GM10266 (cell line): ENCODE data around the gene DENND10.
"Not testable (repeated sequence)": the region's sequence is repeated elsewhere in the genome, so short reads cannot be mapped to it uniquely, and the experiment has no call there.

Source experiments
- DNase-seq: peaks from one replicate; pipeline ENCODE4 v3.0.0; 2012; ENCODE audit errors: extremely low spot score
- CTCF ChIP-seq: IDR thresholded peaks from 2 replicates; pipeline ENCODE4 v1.5.1; 2012; ENCODE audit warnings: mild to moderate bottlenecking, low read depth; ENCODE audit not compliant: control insufficient read depth, insufficient read depth; ENCODE audit errors: missing control alignments

Gene DENND10

DNA sequence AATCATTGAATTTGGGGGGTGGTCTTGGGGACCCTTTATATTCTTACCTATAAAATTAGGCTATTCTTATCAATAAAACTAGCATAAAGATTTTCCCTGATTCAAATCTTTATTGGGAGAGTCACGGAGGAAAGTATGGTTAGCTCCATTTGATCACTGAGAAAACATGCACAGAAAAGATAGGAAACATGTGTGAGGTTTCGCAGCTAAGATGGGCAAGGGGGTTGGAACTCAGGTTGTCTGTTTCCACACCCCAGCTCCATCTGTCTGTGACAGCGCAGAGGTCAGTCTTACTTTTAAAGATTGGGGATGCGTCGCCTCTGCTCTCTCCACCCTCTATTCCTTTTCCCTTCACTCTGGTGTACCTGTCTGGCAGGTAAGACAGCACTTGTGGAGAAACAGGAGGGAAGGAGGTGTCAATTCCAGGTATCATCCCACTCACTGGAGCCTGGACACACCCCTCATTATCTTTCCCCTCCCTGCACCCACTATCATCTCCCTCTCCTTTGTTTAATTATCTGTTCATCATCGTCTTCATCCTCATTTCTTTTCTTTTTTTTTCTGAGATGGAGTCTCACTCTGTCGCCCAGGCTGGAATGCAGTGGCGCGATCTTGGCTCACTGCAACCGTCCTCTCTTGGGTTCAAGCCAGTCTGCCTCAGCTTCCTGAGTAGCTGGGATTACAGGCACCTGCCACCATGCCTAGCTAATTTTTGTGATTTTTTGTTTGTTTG, 2.4 kb upstream of the DENND10 start:
- DNase-seq = no peak
- TF ChIP-seq CTCF = no peak

DNA sequence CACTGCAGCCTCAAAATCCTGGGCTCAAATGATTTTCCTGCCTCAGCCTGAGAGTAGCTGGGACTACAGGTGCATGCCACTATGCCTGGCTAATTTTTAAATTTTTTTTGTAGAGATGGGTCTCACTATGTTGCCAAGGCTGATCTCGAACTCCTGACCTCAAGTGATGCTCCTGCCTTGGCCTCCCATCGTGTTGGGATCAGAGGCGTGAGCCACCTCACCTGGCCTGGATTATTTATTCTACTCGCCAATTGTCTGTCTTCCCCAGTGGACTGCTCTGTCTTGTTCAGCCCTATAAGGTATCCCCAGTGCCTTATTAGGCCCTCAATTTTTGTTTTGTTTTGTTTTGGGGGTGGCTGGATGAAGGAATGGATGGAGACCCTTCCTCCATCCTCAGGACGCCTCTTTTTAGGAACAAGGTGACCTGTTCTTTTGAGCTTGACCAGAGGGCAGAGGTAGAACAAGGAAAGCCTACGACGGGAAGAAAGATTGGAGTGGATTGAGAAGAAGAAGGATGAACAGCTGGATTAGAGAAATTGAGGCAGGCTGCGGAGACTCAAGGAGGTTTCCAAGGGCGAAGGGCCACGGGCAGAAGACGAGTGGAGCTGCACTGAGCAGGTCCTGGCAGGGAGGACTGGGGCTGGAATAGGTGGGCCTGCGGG, 541 bp upstream of the DENND10 start:
- no peak for TF ChIP-seq CTCF
- DNase-seq = no peak

DNA sequence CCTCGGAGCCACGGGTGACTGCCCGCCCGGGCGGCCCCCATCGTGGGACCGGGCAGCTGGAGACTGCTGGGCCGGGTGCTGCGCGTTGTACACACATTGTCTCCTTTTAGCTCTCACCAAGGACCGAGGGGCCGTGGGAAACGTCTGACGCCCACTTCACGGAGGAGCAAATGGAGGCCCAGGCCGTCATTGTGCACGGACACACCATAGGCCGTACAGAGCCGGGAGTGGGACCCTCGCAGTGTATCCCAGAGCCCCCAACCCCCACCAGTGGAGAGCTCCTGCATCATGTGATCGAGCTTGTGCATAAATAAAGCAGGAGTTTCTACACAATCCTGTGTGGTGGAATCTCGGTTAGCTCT, 722 bp downstream of the DENND10 start:
- TF ChIP-seq CTCF = no peak

DNA sequence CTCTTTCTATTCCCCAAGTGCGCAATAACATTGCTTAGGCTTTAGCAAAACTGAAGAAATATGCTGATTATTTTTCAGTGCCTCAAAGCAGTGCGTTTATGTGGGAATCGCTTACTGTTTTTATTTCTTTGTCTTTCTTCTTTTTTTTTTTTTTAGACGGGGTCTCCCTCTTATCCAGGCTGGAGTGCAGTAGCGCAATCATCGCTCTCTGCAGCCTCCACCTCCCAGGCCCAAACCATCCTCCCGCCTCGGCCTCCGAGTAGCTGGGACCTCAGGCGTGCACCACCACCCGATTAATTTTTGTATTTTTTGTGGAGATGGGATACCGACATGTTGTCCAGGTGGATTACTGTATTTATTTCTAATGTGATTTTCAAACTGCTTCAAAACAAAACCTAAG, 1.2 kb downstream of the DENND10 start:
- no peak for DNase-seq
- TF ChIP-seq CTCF = no peak

More for the DNA sequence above, 722 bp downstream of the DENND10 start:
- no peak for DNase-seq

- not testable (repeated sequence) for DNase-seq
Observed at GRCh38 chr10:119105899-119106298, 2.0 kb downstream of the DENND10 start.

- not testable (repeated sequence) for DNase-seq
Observed at GRCh38 chr10:119107106-119107505, 3.2 kb downstream of the DENND10 start.

GRCh38 chr10:119107771-119108170, 3.9 kb downstream of the DENND10 start:
- not testable (repeated sequence) for DNase-seq

DNA sequence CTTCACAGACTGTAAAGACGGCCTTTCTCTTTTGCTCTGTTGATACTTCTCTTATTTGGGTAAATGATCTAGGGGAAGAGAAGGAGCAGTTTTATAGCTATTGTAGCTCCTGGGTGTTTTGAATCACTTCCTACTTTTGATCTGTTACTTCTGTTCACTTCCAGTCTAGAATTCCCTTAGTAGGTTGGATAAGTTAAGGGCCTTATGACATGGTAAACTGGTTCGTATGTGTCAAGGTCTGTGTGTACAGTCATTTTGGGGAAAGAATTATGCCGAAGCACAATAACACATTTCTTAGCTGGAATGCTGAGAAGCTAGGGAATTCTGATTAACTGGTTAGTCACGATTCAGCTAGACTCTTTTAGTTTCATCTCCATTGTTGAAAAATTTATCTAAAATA, 8.1 kb downstream of the DENND10 start:
- DNase-seq = no peak
- TF ChIP-seq CTCF = no peak
